GM20431 (cell line): Measurements from ENCODE around the gene TENM4.

ENCODE experiments used
- in situ Hi-C: fragments of 300-500 bp; cut with MseI, MboI; formaldehyde crosslinking; loops from one replicate; pipeline ENCODE4 v1.15.0; 2020; ENCODE audit warnings: low sequenced_read_pairs; ENCODE audit not compliant: unreplicated experiment

Gene TENM4

DNA sequence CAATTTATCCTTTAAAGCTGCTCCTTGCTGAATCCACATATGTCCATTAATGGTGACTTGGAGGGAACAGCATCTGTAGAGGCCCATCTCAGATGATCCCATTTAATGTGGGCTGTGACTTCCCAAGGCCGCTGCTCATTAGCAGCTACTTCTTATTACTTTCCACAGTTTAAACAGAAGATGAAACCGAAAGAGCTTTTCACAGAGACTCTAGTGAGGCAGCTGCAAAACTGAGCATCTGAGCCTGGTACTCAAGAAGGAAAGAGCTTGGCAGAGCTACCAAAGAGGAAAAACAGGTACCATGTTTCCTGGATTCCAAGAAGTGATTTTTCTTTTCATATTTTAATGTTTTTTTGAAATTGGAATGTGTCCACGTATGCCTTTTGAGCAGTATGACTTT lies 755.7 kb downstream of the TENM4 start:
- in situ Hi-C loops, result no loop called here

DNA sequence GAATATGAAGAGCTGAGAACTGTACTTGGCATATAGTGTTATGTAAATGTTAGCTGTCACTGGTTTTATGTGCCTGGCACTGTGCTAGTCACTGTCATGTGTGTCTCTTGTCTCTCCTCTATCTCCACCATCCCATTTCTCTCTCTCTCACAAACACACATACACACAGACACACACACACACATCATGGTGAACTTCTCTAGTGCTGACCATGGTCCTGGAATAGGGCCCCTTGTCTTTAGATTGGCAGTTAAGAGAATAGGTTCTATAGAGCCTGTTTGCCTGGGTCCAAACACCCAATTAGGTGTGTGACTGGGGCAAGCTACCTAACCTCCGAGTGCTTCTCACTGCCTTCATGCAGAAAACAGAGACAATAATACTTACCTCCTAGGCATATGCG lies 756.5 kb downstream of the TENM4 start:
- in situ Hi-C loops, result no loop called here

DNA sequence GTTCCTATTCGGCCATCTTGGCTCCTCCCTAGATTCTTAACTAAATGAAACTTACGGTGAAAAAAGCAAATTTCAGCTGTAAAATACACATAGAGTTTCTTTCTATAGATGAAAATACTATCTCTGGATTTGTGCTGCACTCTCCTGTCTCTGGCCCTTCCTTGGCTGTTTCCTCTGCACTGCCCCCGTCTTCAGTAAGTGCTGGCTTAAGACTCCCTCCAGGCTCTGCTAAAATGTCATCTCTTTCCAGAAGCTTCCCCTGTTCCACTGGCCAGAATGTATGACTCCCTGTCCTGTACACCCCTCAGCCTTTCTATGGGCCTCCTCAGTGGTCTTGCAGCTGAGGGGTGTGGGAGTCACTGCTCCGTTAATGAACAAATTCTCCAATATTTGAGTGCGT lies 757.1 kb downstream of the TENM4 start:
- in situ Hi-C loops, result no loop called here

DNA sequence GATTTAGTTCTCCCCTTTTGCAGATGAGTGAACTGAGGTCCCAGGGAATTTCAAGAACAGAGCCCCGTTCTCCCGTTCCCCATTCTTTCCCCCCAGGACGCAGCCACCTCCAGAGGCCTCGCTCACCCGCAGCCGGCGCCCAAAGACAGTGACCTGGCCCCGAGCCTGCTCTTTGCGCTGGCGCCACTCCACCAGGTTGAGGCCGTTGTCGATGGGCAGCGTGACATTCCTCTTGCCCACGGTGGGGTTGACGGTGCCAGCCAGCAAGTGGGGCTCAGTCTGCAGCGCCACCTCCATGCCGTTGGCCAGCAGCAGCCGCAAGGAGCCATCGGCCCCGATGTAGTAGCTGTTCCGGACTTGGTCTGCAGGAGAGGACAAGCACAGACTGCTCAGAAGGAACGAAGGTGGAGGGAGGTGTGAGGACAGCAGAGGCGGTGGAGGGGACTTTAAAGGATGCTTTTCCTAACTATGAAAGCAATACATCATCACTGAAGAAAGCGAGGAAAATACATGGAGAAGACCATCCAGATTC lies 764.7 kb downstream of the TENM4 start:
- in situ Hi-C loops, result no loop called here

DNA sequence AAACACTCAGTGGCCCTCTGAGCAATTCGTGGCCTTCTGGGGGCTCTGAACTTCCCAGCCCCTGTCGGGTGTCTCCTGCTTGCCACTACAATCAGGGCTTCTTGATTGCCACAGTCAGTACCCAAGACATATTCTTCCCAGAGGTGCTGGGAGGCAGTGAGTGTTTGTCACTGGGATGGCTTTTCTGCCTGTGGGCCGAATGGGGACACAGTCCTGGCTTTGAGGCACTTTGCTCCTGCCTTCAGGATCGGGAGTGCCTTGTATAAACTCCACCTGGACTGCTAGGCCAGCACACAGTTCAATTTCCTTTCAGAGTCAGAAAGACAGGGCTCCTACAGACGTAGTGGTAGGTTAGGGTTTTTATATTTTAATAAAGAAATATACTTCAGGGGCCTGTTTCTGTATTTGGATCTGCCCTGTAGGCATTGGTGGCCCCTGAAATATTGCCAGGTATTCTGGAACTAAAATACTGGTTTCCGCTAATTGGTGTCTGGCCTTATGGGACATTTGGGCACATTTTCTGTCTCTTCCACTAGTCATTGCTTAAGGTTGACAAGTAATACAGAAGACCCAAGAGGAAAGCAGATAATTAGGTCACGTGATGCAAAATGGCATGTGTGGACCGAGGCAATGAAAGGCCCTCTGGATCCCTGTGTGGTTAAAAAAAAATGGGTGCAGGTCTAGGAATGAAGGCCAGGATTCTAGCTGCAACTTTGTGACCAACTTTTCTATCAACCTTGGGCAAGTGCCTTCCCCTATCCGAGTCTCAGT lies 767.8 kb downstream of the TENM4 start:
- in situ Hi-C loops, result no loop called here

DNA sequence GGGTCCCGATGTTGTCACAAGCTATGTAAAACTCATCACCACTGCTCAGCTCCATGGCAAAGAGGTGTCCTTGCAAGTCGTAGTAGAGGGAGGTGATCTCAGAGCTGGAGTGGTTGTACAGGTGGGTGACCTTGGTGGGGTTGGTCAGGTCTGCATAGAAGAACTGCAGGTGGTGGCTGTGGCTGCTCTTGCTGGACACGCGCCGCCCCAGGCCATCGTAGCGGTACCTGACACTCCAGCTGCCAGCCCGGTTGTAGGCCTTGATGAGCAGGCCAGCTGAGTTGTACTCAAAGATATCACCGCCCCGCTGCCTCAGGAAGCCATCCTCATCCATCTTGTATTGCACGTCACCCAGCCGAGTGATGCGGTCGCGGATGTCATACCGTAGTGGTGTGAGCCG lies 771.6 kb downstream of the TENM4 start:
- in situ Hi-C loops, result no loop called here

DNA sequence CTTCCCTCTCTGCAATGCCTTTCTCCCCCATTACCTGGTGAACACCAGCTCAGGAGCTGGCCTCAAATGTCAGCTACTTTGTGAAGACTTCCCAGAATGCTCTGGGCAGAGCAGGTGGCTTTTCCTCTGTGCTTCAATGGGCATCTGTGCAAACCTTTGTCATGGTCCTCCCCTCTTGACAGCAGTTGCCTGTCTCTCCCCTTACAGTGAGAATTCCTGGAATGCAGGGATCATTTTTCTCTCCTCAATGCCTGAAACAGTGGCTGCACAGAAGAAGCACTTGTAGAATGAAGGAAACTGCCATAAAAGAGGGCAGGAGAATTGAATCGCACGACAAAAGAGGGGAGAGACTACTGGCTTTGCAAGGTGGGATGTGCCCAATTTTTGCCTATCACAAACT lies 773.4 kb downstream of the TENM4 start:
- in situ Hi-C loops, result no loop called here

DNA sequence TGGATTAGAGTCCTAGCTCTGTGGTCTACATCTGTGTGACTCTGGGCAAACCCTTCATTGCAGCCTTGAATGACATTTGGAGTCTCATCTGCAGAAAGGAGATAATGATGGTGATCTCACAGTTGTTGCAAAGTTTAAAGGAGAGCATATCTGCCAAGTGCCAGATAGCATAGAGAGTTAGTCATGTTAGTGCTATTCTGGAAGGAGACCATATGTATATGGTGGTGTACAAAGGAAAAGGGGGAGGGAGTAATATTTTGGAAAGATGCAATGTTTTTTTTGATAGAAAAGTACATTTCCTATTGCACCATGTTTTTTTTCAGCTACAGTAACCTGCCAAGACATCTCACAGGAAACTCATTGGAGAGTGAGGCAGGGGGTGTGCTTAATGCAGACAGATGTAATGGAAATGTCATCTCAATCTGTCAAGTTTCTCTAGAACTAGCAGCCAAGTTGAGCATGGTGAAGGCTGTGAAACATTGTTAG lies 774.1 kb downstream of the TENM4 start:
- in situ Hi-C loops, result no loop called here

DNA sequence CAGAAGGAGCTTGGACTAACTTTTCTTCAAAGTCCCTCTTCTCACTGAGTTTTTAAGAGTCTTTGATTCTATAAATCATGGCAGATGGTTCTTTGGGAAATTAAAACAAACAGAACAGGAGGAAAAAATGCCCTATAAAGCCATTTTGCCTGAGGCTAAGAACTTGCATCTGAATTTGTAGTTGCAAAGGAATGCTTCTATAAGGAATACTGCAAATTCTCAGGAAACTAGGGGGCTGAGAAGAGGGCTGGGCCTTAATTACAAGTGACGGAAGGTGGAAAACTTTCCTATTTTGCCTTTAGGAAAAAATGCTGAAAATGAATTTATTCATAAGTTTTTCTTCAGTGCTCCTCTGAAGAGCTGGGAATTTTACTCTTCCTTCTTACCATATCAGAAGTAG lies 776.2 kb downstream of the TENM4 start:
- in situ Hi-C loops, result no loop called here

DNA sequence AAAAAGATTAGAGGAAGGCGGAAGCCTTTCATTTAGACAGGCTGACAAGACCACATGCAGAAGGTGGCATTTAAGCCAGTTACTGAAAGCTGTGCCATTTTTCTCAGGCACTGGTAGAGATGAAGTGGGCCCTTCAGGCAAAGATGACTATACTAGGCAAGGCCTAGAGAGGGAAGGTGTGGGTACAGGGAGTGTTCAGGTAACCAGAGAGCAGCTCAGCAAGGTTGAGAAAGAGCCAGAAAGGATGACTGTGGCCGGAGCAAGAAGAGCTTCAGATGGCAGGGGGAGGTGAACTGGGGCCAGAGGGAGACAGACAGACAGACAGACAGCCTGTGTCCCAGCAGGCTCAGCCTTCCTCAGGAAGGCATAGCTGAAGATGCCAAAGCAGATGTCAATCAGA lies 778.0 kb downstream of the TENM4 start:
- in situ Hi-C loops, result no loop called here

DNA sequence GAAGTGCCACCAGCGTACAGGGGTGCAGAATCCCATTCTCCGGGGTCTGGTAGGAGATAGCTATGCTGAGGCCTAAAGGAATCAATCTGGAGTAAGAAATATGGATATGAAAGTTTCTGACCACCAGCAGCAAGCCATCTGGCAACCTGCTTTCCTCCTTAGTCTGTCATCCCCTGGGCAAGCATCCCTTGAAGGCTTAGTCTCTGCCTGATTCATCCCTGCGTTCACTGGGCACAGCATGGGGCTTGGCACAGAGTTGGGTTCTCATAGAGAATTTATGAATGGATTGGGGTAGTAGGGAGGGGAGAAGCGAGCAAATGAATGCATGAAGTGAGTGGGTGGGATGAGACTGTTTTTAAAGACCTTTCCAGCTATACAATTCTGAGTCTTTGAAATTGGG lies 780.4 kb downstream of the TENM4 start:
- in situ Hi-C loops, result no loop called here

DNA sequence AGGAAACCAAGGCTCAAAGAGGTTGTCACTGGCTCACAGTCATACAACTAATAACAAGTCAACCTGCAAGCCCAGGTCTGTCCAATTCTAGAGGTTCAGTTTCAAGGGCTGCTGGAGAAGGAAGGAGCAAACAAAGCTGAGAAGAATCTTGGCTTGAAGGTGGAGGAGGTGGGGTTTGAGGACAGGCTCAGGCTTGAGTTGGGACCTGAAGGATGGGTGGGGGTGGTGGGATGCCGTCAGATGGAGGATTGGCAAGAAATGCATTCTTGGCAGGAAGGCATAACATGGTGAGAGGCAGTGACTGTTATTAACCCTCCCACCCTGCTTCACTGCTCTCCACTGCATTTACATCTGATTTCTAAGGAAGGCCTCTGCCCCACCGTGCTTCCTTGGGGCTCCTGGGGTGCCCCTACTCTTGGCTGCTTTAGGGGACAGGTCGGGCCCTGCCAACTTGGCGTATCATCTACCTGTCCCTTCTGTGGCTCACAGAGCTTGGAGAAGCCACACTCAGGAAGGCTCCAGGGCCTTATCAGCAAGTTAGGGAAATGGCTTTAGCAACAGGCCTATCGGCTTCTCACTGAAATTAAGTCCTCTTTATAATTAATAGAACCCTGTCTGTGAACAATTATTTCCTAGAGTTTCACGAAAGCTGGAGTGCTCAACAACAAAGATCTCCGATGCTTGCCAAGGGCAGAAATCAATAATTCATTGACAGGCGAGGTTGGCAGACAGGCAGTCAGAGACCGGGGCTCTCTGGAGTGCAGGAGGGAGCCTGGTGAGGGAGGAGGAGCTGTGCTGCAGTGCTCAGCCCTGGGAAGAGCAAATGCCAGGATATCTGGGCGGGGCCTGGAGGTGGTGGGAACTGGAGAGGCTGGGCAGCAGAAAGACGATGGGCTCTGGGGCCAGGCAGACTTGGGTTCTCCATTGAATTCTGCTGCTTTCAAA lies 781.2 kb downstream of the TENM4 start:
- in situ Hi-C loops, result no loop called here

DNA sequence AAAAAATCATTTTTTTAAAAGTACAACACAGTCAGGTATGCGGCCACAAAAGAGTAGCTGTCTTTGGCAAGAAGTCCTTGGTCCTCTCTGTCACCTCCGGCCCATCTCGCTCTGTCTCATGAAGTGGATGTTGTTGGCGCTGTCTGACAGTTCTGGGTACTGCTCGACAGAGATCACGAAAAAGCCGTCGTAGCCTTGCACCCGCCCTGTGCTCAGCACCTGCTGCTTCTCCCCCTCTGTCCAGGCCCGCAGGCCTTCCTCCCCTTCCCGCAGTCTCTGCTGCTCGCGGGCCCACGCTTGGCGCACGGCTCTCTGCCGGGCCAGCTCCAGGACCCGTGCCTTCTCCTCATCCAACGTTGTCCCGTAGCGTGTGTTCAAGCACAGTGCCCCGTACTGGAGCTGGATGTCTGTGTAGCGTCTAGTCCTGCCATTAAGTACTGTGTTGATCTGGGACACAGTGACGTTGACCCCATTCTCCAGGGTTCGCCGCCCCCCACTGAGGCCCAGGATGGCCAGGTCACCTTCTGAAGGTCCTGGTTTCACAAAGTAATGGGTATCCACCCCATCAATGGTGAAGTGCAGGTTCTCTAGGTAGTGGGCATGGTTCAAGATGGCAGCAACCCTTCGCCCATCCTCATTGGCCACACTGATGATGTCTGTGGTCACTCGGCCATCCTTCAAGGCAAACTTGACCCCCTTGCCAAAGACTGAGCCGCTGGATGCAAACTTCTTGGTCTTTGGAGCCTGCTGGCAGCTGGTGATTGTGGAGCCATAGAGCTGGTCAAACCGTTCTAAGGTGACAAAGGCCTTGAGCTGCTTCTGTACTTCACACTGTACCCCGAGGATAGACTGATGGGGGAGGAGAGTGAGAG lies 782.6 kb downstream of the TENM4 start:
- in situ Hi-C loops, result no loop called here

DNA sequence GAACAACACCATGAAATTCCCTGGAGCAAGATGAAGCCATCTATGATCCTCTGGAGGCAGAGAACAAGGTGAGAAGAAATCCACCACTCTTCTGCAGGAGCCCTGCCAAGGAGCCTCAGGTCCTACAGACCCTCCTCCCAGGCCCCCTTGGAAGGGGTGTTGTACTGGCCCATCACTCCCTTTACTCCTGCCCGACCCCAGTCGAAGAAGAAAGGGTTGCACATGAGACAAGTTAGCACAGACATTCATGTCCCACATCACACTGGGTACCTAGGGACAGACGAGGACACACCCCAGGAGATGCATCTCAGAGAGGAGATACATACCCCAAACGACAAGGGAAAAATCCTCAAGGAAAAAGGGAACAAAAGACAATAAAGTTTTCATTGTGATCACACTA lies 783.4 kb downstream of the TENM4 start:
- in situ Hi-C loops, result no loop called here

DNA sequence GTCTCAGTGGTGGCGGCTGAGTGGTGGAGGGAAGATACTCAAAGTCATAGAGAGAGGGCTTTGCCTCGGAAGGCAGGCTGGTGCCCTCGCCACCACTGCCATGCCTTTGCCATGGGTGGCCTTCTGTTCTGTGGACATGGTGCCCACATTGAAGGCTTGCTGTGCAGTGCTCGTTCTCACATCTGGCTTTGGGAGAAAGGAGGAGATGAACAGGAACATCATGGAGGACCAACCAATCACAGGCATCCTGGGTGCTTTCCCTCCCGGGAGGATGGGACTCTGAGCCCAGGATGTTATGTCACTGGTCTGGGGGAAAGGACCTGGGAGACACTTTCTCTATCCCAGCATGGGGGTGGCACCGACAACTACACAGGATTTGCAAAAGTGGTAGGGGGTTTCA lies 783.8 kb downstream of the TENM4 start:
- in situ Hi-C loops, result no loop called here

DNA sequence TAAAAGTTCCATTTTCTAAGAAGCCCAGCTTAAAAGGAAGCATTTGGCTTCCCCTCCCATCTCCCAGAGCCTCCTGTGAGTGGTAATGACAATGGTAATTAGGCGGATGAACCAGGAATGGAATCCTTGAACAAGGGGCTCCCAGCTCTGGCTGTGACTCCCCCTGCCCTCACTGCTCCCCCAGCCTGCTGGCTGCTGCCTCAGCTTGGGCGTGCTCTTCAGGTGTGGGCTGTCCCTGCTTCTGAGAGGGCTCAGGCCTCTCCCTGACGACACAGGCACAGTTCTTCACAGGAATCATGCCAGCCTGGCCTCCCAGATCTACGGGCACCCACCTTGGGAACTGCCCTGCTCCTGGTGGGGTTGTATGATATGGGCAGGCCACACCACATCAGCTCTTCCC lies 784.5 kb downstream of the TENM4 start:
- in situ Hi-C loops, result no loop called here

DNA sequence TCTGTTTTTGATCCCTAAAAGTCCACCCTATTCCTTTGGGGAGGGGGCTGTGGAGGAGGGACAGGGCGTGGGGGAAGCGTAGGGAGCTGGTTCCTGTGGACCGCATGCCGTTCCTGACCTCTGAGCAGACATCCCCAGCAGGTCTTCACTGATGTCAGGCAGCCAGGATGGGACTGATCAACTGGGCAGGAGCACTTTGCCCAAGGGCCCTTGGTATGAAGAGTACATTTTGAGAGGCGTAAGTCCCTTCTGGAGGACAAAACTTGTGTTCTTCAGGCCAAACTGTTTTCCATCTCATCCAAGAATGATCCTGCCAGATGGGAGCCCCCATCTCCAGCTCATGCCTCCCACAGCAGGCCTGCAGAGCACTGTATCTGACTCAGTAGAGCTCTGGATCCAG lies 785.3 kb downstream of the TENM4 start:
- in situ Hi-C loops, result no loop called here

DNA sequence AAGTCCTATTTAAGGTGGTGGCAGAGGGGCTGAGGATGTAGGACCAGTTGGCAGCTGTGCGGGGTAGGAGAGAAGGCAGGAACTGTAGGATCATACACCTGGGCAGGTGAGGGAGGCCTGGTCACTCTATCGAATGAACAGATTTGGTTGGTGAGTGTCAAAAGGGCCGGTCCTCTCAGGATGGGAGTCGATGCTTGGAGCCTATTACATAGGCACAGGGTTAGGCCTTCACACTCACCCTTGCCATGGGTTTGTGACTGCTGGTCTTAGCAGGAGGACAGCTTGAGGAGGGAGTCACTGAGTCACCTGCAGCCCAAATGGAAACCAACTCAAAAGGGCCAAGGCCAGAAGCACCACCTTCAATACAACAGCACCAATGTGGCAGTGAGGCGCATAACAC lies 786.0 kb downstream of the TENM4 start:
- in situ Hi-C loops, result no loop called here

DNA sequence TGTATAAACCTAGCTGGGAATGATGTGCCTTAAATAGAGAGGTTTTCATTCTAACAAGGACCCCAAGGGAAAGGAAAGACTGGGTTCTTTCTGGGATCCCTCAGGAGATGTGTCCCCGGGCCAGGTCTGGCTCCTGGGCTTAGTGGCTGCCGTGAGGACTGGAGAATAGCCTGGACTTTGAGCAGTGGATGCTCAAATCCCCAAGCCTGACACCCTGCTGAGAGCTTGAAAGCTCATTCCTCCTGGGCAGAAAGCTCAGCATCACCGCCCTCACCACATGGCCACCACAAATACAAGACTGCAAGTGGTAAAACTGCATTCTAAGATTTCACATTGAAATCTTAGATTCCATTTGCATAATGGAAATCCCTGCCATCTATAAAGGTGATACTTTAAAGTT lies 786.8 kb downstream of the TENM4 start:
- in situ Hi-C loops, result no loop called here

DNA sequence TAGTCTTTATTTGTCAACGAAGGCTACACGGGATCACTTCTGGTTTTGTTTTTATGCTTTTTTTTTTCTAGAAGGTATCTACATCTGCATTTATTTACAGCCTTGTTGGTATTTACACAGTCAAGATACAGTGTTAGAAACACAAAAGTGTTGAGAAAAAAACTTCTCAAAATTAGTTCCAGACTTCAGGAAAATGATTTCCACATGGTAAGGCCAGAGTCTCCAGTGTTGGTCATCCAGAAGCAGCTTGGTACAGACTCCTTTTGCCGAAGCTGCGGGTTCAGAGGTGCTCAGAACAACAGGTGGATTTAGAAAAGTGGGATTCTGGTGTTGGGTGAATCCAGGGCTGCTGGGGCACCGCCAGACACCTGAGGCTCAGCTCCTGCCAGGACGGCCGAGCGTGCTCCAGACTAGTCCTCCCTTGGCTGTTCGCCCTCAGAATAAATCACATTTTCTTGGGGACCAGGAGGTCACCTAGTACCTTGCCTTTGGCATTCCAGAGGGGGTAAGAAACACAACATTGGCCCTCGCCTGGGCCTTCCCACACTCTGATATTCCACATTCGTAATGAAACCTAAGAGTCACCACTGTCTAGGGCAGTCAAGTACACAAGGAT lies 787.4 kb downstream of the TENM4 start:
- in situ Hi-C loops, result no loop called here
